Skin epidermis (tissue), 12 donors: ENCODE data around the gene TSPO2.

Experiments
- H3K27ac ChIP-seq, 21 experiments: fragments of 200-600 bp; sonication (generic) in 11 of 21; one replicate each; pipeline ENCODE4 v1.5.0; 2020; ENCODE audit warnings: mild to moderate bottlenecking in 3 of 21, inconsistent platforms in 2 of 21, moderate library complexity in 2 of 21
- H3K4me3 ChIP-seq, 7 experiments: fragments of 200-600 bp; sonication (generic) in 2 of 7; one replicate each; pipeline ENCODE4 v1.5.0; 2020; ENCODE audit warnings: inconsistent platforms in 2 of 7, mild to moderate bottlenecking in 2 of 7, moderate library complexity in 1 of 7

TSPO2 gene

GRCh38 chr6:41072836-41073202 is 30.6 kb downstream of the TSPO2 start, which contains the start of gene NFYA:
NFYA (plus strand) TSS chr6:41072974; CDS start chr6:41079090, 6,116 bp downstream.
- peak within 1 kb of the TSS; percentile 70 to 99 (median 93) for H3K4me3 ChIP-seq

GRCh38 chr6:41073203-41073967 is 31.1 kb downstream of the TSPO2 start:
- Histone ChIP-seq H3K27ac (peak overlapping the region; percentile 93 to 100 (median 98)), H3K4me3 (peak overlapping the region; percentile 70 to 99 (median 93))

More at GRCh38 chr6:41072836-41073202, 30.6 kb downstream of the TSPO2 start, which contains the start of gene NFYA:
- H3K27ac ChIP-seq, result peak within 1 kb of the TSS; percentile 93 to 100 (median 98)

- H3K4me3 ChIP-seq, result peak overlapping the region; percentile 70 to 99 (median 93)
Observed at GRCh38 chr6:41073968-41074691, 31.9 kb downstream of the TSPO2 start.

GRCh38 chr6:41074692-41075436 is 32.6 kb downstream of the TSPO2 start:
- peak overlapping the region in 4 of 7 experiments; percentile 4 to 99 (median 96) for H3K4me3 ChIP-seq
- peak overlapping the region in 15 of 21 experiments; percentile 94 to 100 (median 99) for H3K27ac ChIP-seq

More at GRCh38 chr6:41073968-41074691, 31.9 kb downstream of the TSPO2 start:
- peak overlapping the region in 20 of 21 experiments; percentile 93 to 100 (median 98) for H3K27ac ChIP-seq

- H3K27ac ChIP-seq, result peak overlapping the region in 1 of 21 experiments; percentile 99
- H3K4me3 ChIP-seq, result no peak overlapping the region
Observed at GRCh38 chr6:41075651-41076626, 33.7 kb downstream of the TSPO2 start.

GRCh38 chr6:41077536-41077935 is 35.3 kb downstream of the TSPO2 start:
- Histone ChIP-seq H3K27ac (no peak overlapping the region), H3K4me3 (no peak overlapping the region)

GRCh38 chr6:41078101-41078500 is 35.8 kb downstream of the TSPO2 start:
- no peak overlapping the region for H3K27ac ChIP-seq

GRCh38 chr6:41079080-41079479 is 36.8 kb downstream of the TSPO2 start:
- Histone ChIP-seq H3K27ac (no peak overlapping the region), H3K4me3 (no peak overlapping the region)

More at GRCh38 chr6:41078101-41078500, 35.8 kb downstream of the TSPO2 start:
- H3K4me3 ChIP-seq, result no peak overlapping the region

- H3K27ac ChIP-seq, result peak overlapping the region in 2 of 21 experiments; percentile 18 to 55
Observed at GRCh38 chr6:41080621-41081020, 38.4 kb downstream of the TSPO2 start.

GRCh38 chr6:41083072-41083471 is 40.8 kb downstream of the TSPO2 start:
- Histone ChIP-seq H3K27ac (no peak overlapping the region), H3K4me3 (no peak overlapping the region)

More at GRCh38 chr6:41080621-41081020, 38.4 kb downstream of the TSPO2 start:
- no peak overlapping the region for H3K4me3 ChIP-seq

GRCh38 chr6:41085182-41085581 is 42.9 kb downstream of the TSPO2 start:
- H3K4me3 ChIP-seq, result no peak overlapping the region
- no peak overlapping the region for H3K27ac ChIP-seq

GRCh38 chr6:41088451-41088850 is 46.2 kb downstream of the TSPO2 start:
- Histone ChIP-seq H3K4me3 (no peak overlapping the region), H3K27ac (no peak overlapping the region)

- Histone ChIP-seq H3K27ac (no peak overlapping the region), H3K4me3 (no peak overlapping the region)
Observed at GRCh38 chr6:41090841-41091761, 48.8 kb downstream of the TSPO2 start.

- H3K27ac ChIP-seq, result no peak overlapping the region
- H3K4me3 ChIP-seq, result no peak overlapping the region
Observed at GRCh38 chr6:41092421-41093140, 50.3 kb downstream of the TSPO2 start.

GRCh38 chr6:41093729-41094128 is 51.5 kb downstream of the TSPO2 start:
- Histone ChIP-seq H3K4me3 (no peak overlapping the region), H3K27ac (no peak overlapping the region)
